ENCODE data around the gene PDZD7.

GRCh38 chr10:101011517-101012423, 19.2 kb downstream of the PDZD7 start:
- TF ChIP-seq MAX (IDR thresholded peaks at IDR 0.05) (no peak), EGR1 (IDR thresholded peaks at IDR 0.05; ENCODE audit: borderline replicate concordance, low read depth, low read length) (no peak), CTCF (IDR thresholded peaks at IDR 0.05; ENCODE audit: control extremely low read depth in 1 of 3, insufficient read depth in 1 of 3, low read depth in 1 of 3, low read length in 3 of 3) (peak; percentile 55 to 75 (median 73)), POLR2A (IDR thresholded peaks at IDR 0.05; ENCODE audit: control extremely low read depth in 1 of 2, low read depth in 2 of 2, low read length in 2 of 2) (no peak), FOSL1 (IDR thresholded peaks at IDR 0.05; ENCODE audit: insufficient read depth, low read depth, low read length) (no peak), CBX5 (IDR thresholded peaks at IDR 0.05; ENCODE audit: low read depth, low read length) (no peak), CEBPB (IDR thresholded peaks at IDR 0.05; ENCODE audit: low read depth, low read length) (no peak), NANOG (IDR thresholded peaks at IDR 0.05; ENCODE audit: insufficient read depth, low read depth, low read length, poor library complexity, severe bottlenecking) (no peak), MAFK (IDR thresholded peaks at IDR 0.05; ENCODE audit: low read depth, low read length) (no peak), EP300 (IDR thresholded peaks at IDR 0.05; ENCODE audit: borderline replicate concordance in 1 of 2, low read depth in 2 of 2, low read length in 2 of 2) (no peak), SUZ12 (IDR thresholded peaks at IDR 0.05; ENCODE audit: low read length) (no peak)

All from H1 (cell line).